ENCODE results near the gene SLC40A1. TPM values are rescaled to one million over a fixed set of nuclear protein-coding genes. Genes with fewer than 3 reads are reported as not detected.
A peak's percentile ranks its signal among the peaks of the same experiment; 100 is the strongest.

Gene SLC40A1
- total and polyA plus RNA-seq, 2 of the 13 experiments (the other 11 are each of a cell fraction or from before 2014, with no cell fraction given), result 10.6 to 24.9 TPM

DNA sequence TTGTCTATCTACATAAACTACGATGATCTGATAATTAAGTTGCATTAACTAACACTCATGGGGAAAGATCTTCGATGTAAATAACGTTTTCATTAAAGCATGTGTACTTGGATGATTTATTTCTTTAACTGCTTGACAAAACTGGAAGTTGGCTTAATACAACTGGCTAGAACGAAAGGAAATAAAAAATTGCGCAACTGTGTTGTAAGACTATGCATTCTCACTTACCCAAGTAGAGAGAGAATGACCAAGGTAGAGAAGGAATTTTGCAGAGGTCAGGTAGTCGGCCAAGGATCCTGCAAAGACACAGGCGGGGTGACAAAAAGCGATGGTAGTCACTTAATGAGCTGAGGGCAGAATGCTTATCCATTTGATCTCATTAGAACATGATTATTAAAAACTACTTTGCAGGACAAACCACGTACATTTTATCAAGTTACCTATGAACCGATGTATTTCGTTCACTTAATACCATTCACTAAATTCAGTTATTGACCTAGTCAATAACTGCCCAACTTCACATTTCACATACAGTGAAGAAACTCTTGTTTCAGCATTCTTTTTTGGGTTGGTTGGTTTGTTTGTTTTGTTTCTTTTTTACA lies 900 bp downstream of the SLC40A1 start:
- FAIRE-seq (no peak), ATAC-seq (no peak), DNase-seq (ENCODE audit: low spot score) (no peak)
- in situ Hi-C loops (cut with HindIII; ENCODE audit: extremely low pct_ligation_motif_present, low pct_unique_long_range_greater_than_20kb) (no loop called here), intact Hi-C loops (cut with micrococcal nuclease; ENCODE audit: unreplicated experiment) (loop anchor here (1.0 to 2.0 kb wide), 5 partner anchors 33 to 138 kb away; partner anchors contain the start of gene WDR75)
- H3K4me2 ChIP-seq (ENCODE audit: low read depth, low read length), result peak overlapping the region; percentile 96
- H4K20me1 ChIP-seq (ENCODE audit: insufficient read depth, low read length), result no peaks in the 10 kb centered on the region
- ChIA-PET CTCF (ENCODE audit: low intra/inter-chr PET ratio, low total read pairs) (no interaction called here), POLR2A (interaction anchor here (0.8 to 2.8 kb wide), 25 partner anchors 9 to 183 kb away, joined by 3 to 26 read pairs (median 8); partner anchors contain the start of gene OSGEPL1)
- H3K4me3 ChIP-seq (replicated peaks in 1 of 3; ENCODE audit: insufficient read depth in 1 of 3, low read depth in 2 of 3, low read length in 3 of 3), result peak overlapping the region; percentile 64 to 78 (median 77)
- BruUV-seq (replicated peaks), result no TSS peak
- 71% methylated on average over 11 of the region's 11 CpGs for WGBS (ENCODE audit: low lambda C conversion rate)
- H3K4me1 ChIP-seq (ENCODE audit: insufficient read depth, low read length), result peaks cover 70% of the 10 kb centered on the region
- no peak overlapping the region for H3K27ac ChIP-seq (ENCODE audit: extremely low read length, insufficient read depth, low read length)
- TF ChIP-seq FOSL1 (CRISPR knock-in tag; IDR thresholded peaks at IDR 0.05; ENCODE audit: borderline replicate concordance), result no peak
- peak; percentile 16; the same call in 1 of the 2 replicates for TF ChIP-seq ZNF605 (CRISPR knock-in tag; IDR thresholded peaks at IDR 0.05)
- no peak for TF ChIP-seq CREB1 (IDR thresholded peaks at IDR 0.05)
- 0 out of 2 replicates have a peak, but pooled peaks have one; percentile 21 for TF ChIP-seq CREB1 (CRISPR knock-in tag; IDR thresholded peaks at IDR 0.05)
- no peak for TF ChIP-seq SP140L (CRISPR knock-in tag; IDR thresholded peaks at IDR 0.05; ENCODE audit: borderline replicate concordance)
- TF ChIP-seq SMC3 (IDR thresholded peaks at IDR 0.05; ENCODE audit: low read length), result peak; percentile 16; the same call in 1 of the 2 replicates
- TF ChIP-seq CEBPB (IDR thresholded peaks at IDR 0.05; ENCODE audit: borderline replicate concordance, low read depth, low read length), result peak; percentile 98
- TF ChIP-seq, protein P1, sequence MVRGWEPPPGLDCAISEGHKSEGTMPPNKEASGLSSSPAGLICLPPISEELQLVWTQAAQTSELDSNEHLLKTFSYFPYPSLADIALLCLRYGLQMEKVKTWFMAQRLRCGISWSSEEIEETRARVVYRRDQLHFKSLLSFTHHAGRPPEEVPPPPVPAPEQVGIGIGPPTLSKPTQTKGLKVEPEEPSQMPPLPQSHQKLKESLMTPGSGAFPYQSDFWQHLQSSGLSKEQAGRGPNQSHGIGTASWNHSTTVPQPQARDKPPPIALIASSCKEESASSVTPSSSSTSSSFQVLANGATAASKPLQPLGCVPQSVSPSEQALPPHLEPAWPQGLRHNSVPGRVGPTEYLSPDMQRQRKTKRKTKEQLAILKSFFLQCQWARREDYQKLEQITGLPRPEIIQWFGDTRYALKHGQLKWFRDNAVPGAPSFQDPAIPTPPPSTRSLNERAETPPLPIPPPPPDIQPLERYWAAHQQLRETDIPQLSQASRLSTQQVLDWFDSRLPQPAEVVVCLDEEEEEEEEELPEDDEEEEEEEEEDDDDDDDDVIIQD (CRISPR knock-in tag; IDR thresholded peaks at IDR 0.05; ENCODE audit: low read depth), result 0 out of 2 replicates have a peak, but pooled peaks have one; percentile 11
- TF ChIP-seq ZFP1 (CRISPR knock-in tag; IDR thresholded peaks at IDR 0.05), result peak; percentile 99
- TF ChIP-seq CEBPG (CRISPR knock-in tag; IDR thresholded peaks at IDR 0.05), result peak; percentile 92
- no peak for TF ChIP-seq NPAS2 (CRISPR knock-in tag; IDR thresholded peaks at IDR 0.05; ENCODE audit: borderline replicate concordance)
- 0 out of 2 replicates have a peak, but pooled peaks have one; percentile 15 for TF ChIP-seq ZNF616 (CRISPR knock-in tag; IDR thresholded peaks at IDR 0.05; ENCODE audit: low read depth)
- no peaks in the 10 kb centered on the region for H3K9me3 ChIP-seq (ENCODE audit: low read length)
- peaks cover 0 to 11% of the 10 kb centered on the region in 2 experiments; a peak in 2 of 5 replicates for H3K27me3 ChIP-seq (ENCODE audit: control insufficient read depth in 1 of 2, insufficient read depth in 2 of 2, low read length in 2 of 2)
- H3K36me3 ChIP-seq (replicated peaks in 1 of 2; ENCODE audit: control insufficient read depth in 1 of 2, insufficient read depth in 2 of 2, low read length in 2 of 2), result no peaks in the 10 kb centered on the region
- H3K79me2 ChIP-seq (ENCODE audit: insufficient read depth, low read length), result peaks cover 2% of the 10 kb centered on the region
- peak overlapping the region; percentile 74; the same call in 1 of the 2 replicates for H3K9ac ChIP-seq (ENCODE audit: insufficient read depth, low read depth, low read length)
- peak overlapping the region; percentile 62 for H2AFZ ChIP-seq (ENCODE audit: low read length)
